ENCODE measurements around the gene ARSG. TPM values are rescaled to one million over a fixed set of nuclear protein-coding genes. Genes with fewer than 3 reads are reported as not detected.
A peak's percentile ranks its signal among the peaks of the same experiment; 100 is the strongest.

The ARSG gene
- total and polyA plus RNA-seq, 2 of the 13 experiments (the other 11 are each of a cell fraction or from before 2014, with no cell fraction given) = 3.7 to 15.2 TPM

DNA sequence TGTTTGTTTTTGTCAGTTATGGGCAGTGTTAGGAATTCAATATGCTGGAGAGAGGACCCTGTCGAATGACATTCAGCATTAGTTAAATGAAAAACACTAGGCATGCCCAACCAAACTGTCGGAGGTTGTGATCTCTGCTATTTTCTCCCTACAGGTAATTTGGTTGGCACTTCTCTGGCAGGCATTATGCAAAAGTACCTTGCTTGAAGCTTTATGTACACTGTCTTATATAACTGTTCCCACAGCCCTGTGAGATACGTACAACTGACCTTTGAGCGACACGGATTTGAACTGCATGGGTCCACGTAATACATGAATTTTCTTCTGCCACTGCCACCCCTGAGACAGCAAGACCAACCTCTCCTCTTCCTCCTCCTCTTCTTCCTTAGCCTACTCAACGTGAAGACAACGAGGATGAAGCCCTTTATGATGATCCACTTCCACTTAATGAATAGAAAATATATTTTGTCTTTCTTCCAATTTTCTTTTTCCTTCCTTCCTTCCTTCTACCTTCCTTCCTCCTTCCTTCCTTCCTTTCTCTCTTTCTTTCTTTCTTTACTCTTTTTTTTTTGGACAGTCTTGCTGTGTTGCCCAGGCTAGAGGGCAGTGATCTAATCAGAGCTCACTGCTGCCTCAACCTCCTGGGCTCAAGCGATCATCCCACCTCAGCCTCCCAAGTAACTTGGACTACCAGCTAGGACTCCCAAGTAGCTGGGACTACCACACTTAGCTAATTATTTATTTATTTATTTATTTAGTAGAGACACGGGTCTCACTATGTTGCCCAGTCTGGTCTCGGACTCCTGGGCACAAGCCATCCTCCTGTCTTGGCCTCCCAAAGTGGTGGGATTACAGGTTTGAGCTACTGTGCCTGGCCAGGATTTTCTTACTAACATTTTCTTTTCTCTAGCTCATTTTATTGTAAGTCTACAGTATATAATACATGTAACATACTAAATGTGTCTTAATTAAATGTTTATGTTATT, 88.7 kb downstream of the ARSG start (continued):
- TF ChIP-seq, protein P1, sequence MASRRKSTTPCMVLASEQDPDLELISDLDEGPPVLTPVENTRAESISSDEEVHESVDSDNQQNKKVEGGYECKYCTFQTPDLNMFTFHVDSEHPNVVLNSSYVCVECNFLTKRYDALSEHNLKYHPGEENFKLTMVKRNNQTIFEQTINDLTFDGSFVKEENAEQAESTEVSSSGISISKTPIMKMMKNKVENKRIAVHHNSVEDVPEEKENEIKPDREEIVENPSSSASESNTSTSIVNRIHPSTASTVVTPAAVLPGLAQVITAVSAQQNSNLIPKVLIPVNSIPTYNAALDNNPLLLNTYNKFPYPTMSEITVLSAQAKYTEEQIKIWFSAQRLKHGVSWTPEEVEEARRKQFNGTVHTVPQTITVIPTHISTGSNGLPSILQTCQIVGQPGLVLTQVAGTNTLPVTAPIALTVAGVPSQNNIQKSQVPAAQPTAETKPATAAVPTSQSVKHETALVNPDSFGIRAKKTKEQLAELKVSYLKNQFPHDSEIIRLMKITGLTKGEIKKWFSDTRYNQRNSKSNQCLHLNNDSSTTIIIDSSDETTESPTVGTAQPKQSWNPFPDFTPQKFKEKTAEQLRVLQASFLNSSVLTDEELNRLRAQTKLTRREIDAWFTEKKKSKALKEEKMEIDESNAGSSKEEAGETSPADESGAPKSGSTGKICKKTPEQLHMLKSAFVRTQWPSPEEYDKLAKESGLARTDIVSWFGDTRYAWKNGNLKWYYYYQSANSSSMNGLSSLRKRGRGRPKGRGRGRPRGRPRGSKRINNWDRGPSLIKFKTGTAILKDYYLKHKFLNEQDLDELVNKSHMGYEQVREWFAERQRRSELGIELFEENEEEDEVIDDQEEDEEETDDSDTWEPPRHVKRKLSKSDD (CRISPR knock-in tag; IDR thresholded peaks at IDR 0.05; ENCODE audit: low read depth) = no peak
- TF ChIP-seq RXRA (CRISPR knock-in tag; IDR thresholded peaks at IDR 0.05) = peak; percentile 61; the same call in 1 of the 2 replicates
- TF ChIP-seq ZNF101 (CRISPR knock-in tag; IDR thresholded peaks at IDR 0.05; ENCODE audit: borderline replicate concordance, low read depth) = no peak
- TF ChIP-seq, protein P2, sequence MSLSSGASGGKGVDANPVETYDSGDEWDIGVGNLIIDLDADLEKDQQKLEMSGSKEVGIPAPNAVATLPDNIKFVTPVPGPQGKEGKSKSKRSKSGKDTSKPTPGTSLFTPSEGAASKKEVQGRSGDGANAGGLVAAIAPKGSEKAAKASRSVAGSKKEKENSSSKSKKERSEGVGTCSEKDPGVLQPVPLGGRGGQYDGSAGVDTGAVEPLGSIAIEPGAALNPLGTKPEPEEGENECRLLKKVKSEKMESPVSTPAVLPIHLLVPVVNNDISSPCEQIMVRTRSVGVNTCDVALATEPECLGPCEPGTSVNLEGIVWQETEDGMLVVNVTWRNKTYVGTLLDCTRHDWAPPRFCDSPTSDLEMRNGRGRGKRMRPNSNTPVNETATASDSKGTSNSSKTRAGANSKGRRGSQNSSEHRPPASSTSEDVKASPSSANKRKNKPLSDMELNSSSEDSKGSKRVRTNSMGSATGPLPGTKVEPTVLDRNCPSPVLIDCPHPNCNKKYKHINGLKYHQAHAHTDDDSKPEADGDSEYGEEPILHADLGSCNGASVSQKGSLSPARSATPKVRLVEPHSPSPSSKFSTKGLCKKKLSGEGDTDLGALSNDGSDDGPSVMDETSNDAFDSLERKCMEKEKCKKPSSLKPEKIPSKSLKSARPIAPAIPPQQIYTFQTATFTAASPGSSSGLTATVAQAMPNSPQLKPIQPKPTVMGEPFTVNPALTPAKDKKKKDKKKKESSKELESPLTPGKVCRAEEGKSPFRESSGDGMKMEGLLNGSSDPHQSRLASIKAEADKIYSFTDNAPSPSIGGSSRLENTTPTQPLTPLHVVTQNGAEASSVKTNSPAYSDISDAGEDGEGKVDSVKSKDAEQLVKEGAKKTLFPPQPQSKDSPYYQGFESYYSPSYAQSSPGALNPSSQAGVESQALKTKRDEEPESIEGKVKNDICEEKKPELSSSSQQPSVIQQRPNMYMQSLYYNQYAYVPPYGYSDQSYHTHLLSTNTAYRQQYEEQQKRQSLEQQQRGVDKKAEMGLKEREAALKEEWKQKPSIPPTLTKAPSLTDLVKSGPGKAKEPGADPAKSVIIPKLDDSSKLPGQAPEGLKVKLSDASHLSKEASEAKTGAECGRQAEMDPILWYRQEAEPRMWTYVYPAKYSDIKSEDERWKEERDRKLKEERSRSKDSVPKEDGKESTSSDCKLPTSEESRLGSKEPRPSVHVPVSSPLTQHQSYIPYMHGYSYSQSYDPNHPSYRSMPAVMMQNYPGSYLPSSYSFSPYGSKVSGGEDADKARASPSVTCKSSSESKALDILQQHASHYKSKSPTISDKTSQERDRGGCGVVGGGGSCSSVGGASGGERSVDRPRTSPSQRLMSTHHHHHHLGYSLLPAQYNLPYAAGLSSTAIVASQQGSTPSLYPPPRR (CRISPR knock-in tag; IDR thresholded peaks at IDR 0.05; ENCODE audit: borderline replicate concordance) = peak; percentile 67; the same call in 1 of the 2 replicates
- TF ChIP-seq ZSCAN25 (CRISPR knock-in tag; IDR thresholded peaks at IDR 0.05) = peak; percentile 46; the same call in 1 of the 2 replicates
- TF ChIP-seq SOX13 (IDR thresholded peaks at IDR 0.05) = no peak
- TF ChIP-seq SOX13 (CRISPR knock-in tag; conservative IDR thresholded peaks at IDR 0.05 in 1 of 2, IDR thresholded peaks at IDR 0.05 in 1 of 2) = peak in 1 of 2 experiments; percentile 63; a peak in 2 of 4 replicates
- no peak for TF ChIP-seq NCOA5 (CRISPR knock-in tag; IDR thresholded peaks at IDR 0.05)
- TF ChIP-seq EP300 (IDR thresholded peaks at IDR 0.05; ENCODE audit: low read depth in 2 of 2, low read length in 2 of 2) = peak in 1 of 2 experiments; percentile 76; a peak in 2 of 4 replicates
- peak; percentile 40; the same call in 1 of the 2 replicates for TF ChIP-seq EP300 (CRISPR knock-in tag; IDR thresholded peaks at IDR 0.05; ENCODE audit: borderline replicate concordance)
- TF ChIP-seq ZBTB7B (CRISPR knock-in tag; IDR thresholded peaks at IDR 0.05) = peak; percentile 62; the same call in 1 of the 2 replicates
- TF ChIP-seq, protein P3, sequence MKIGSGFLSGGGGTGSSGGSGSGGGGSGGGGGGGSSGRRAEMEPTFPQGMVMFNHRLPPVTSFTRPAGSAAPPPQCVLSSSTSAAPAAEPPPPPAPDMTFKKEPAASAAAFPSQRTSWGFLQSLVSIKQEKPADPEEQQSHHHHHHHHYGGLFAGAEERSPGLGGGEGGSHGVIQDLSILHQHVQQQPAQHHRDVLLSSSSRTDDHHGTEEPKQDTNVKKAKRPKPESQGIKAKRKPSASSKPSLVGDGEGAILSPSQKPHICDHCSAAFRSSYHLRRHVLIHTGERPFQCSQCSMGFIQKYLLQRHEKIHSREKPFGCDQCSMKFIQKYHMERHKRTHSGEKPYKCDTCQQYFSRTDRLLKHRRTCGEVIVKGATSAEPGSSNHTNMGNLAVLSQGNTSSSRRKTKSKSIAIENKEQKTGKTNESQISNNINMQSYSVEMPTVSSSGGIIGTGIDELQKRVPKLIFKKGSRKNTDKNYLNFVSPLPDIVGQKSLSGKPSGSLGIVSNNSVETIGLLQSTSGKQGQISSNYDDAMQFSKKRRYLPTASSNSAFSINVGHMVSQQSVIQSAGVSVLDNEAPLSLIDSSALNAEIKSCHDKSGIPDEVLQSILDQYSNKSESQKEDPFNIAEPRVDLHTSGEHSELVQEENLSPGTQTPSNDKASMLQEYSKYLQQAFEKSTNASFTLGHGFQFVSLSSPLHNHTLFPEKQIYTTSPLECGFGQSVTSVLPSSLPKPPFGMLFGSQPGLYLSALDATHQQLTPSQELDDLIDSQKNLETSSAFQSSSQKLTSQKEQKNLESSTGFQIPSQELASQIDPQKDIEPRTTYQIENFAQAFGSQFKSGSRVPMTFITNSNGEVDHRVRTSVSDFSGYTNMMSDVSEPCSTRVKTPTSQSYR (CRISPR knock-in tag; IDR thresholded peaks at IDR 0.05; ENCODE audit: borderline replicate concordance) = peak; percentile 50; the same call in 1 of the 2 replicates
- TF ChIP-seq HCFC1 (IDR thresholded peaks at IDR 0.05; ENCODE audit: low read depth, low read length) = no peak
- TF ChIP-seq RCOR2 (CRISPR knock-in tag; IDR thresholded peaks at IDR 0.05) = 0 out of 2 replicates have a peak, but pooled peaks have one; percentile 17
- TF ChIP-seq, protein P4, sequence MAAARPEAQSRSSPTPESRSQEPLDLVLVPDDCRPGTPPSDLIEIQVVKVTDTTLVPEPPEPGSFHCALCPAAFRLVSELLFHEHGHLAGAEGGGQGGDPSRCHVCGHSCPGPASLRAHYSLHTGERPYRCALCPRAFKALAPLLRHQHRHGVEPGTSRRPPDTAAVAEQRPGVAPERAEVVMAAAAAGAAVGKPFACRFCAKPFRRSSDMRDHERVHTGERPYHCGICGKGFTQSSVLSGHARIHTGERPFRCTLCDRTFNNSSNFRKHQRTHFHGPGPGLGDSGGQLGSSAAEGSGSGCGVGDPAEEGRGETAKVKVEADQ (CRISPR knock-in tag; IDR thresholded peaks at IDR 0.05; ENCODE audit: borderline replicate concordance) = 0 out of 2 replicates have a peak, but pooled peaks have one; percentile 35
- no peak for TF ChIP-seq ZNF550 (CRISPR knock-in tag; IDR thresholded peaks at IDR 0.05; ENCODE audit: borderline replicate concordance)
